Measurements from ENCODE around the gene PEX7. TPM values are rescaled to one million over a fixed set of nuclear protein-coding genes. Genes with fewer than 3 reads are reported as not detected.

PEX7 gene
- total RNA-seq, 5 donors from 2014 or later (not counting 1 experiment from before 2014, with no cell fraction given), result 4.3 to 5.5 (median 4.9) TPM

DNA sequence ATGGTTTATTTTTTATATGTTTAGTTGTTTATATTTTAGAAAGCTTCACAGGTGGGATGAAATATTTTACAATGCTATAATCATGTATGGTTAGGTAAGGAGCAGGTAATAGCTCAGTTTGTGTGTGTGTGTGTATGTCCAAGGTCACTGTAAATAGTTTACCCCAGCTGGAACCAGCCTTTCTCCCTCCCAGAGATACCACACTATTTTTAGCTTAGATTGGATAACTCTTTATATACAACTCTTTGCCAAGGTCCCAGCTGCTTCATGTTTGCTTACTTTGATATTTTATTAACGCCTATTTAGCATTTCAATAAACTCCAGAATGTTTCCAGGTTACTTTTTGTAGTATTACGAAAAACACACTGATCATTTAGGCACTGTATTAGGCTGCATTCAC is 1.8 kb upstream of the PEX7 start:
- H3K9me3 Mint-ChIP-seq, result no peaks in the 10 kb centered on the region
- no peak overlapping the region for H3K4me3 ChIP-seq (ENCODE audit: control insufficient read depth in 1 of 2, extremely low read depth in 1 of 2, low read length in 1 of 2)
- peaks cover 2 to 5% of the 10 kb centered on the region in 2 donors for H3K27me3 Mint-ChIP-seq
- 93% methylated on average over 2 of the region's 2 CpGs for WGBS (ENCODE audit: insufficient coverage)
- no peak for DNase-seq
- ATAC-seq (replicated peaks in 1 of 4), result no peak
- H3K4me1 Mint-ChIP-seq, result peaks cover 30 to 31% (median 30%) of the 10 kb centered on the region in 3 donors
- H3K36me3 Mint-ChIP-seq, result peaks cover 8% of the 10 kb centered on the region
- no peaks in the 10 kb centered on the region for H3K36me3 ChIP-seq (ENCODE audit: control insufficient read depth in 2 of 2, extremely low read depth in 1 of 2, insufficient read depth in 1 of 2, low read length in 1 of 2)
- no peak overlapping the region for H3K27ac ChIP-seq (ENCODE audit: low read length)
- no peak overlapping the region for H3K4me3 Mint-ChIP-seq
- POLR2A ChIA-PET, result no interaction called here
- no peaks in the 10 kb centered on the region for H3K9me3 ChIP-seq
- no peaks in the 10 kb centered on the region for H3K27me3 ChIP-seq (replicated peaks in 1 of 2; ENCODE audit: control insufficient read depth in 2 of 2, extremely low read depth in 1 of 2, insufficient read depth in 2 of 2, low read length in 1 of 2)
- CTCF ChIA-PET, result interaction anchor here (0.5 to 0.9 kb wide), 2 partner anchors 176 to 217 kb away, joined by 5 to 6 read pairs; no protein-coding TSS in a partner anchor
- H3K4me1 ChIP-seq (ENCODE audit: control insufficient read depth in 1 of 2, extremely low read depth in 1 of 2, insufficient read depth in 2 of 2, low read length in 2 of 2), result peaks cover 0 to 12% of the 10 kb centered on the region in 2 experiments
- H3K27ac Mint-ChIP-seq, result no peak overlapping the region

DNA sequence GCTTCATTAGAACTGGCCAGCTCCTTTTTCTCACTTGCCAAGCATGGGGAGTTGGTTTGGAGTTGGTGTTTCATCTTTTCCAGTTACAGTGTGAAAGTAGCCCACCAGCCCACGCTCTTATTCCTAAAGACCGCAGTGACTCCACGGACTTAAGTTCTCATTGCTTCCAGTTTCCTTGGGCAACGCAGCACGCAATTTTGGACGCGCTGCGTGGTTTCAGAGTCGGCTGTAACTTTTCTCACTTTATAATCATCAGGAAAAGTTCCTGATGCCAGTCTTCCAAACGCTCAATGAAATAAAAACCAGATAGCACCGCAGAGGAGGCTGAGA is 381 bp upstream of the PEX7 start:
- H3K36me3 Mint-ChIP-seq, result peaks cover 20% of the 10 kb centered on the region
- Histone ChIP-seq H3K36me3 (ENCODE audit: control insufficient read depth in 2 of 2, extremely low read depth in 1 of 2, insufficient read depth in 1 of 2, low read length in 1 of 2) (peaks cover 0 to 7% of the 10 kb centered on the region in 2 donors), H3K4me1 (ENCODE audit: control insufficient read depth in 1 of 2, extremely low read depth in 1 of 2, insufficient read depth in 2 of 2, low read length in 2 of 2) (peaks cover 0 to 12% of the 10 kb centered on the region in 2 experiments), H3K27ac (ENCODE audit: low read length) (peak overlapping the region; percentile 64), H3K27me3 (replicated peaks in 1 of 2; ENCODE audit: control insufficient read depth in 2 of 2, extremely low read depth in 1 of 2, insufficient read depth in 2 of 2, low read length in 1 of 2) (no peaks in the 10 kb centered on the region), H3K4me3 (ENCODE audit: control insufficient read depth in 1 of 2, extremely low read depth in 1 of 2, low read length in 1 of 2) (peak overlapping the region; percentile 89 to 90), H3K9me3 (no peaks in the 10 kb centered on the region)
- ChIA-PET POLR2A (interaction anchor here in 1 of 2 donors (0.6 kb wide), 1 partner anchor 1340 kb away, joined by 4 read pairs; no protein-coding TSS in a partner anchor), CTCF (interaction anchor here (0.6 to 3.3 kb wide), 8 partner anchors 28 to 396 kb away, joined by 3 to 23 read pairs (median 5); partner anchors contain the start of gene MAP3K5 (in 2 of the 2))
- peak overlapping the region; percentile 85 to 92 (median 87) for H3K4me3 Mint-ChIP-seq
- peaks cover 1 to 5% of the 10 kb centered on the region in 2 donors for H3K27me3 Mint-ChIP-seq
- H3K4me1 Mint-ChIP-seq, result peaks cover 30 to 41% (median 40%) of the 10 kb centered on the region in 3 donors
- WGBS (ENCODE audit: insufficient coverage), result 0% methylated on average over 11 of the region's 11 CpGs
- DNase-seq, result peak in 3 of 35 experiments; percentile 6 to 10 (median 8)
- H3K9me3 Mint-ChIP-seq, result no peaks in the 10 kb centered on the region
- peak overlapping the region; percentile 93 to 95 for H3K27ac Mint-ChIP-seq
- no peak for ATAC-seq (replicated peaks in 1 of 4)

GRCh38 chr6:136823128-136823660 is 802 bp downstream of the PEX7 start:
- Histone ChIP-seq H3K27me3 (replicated peaks in 1 of 2; ENCODE audit: control insufficient read depth in 2 of 2, extremely low read depth in 1 of 2, insufficient read depth in 2 of 2, low read length in 1 of 2) (no peaks in the 10 kb centered on the region), H3K4me1 (ENCODE audit: control insufficient read depth in 1 of 2, extremely low read depth in 1 of 2, insufficient read depth in 2 of 2, low read length in 2 of 2) (peaks cover 0 to 12% of the 10 kb centered on the region in 2 experiments), H3K9me3 (no peaks in the 10 kb centered on the region), H3K36me3 (ENCODE audit: control insufficient read depth in 2 of 2, extremely low read depth in 1 of 2, insufficient read depth in 1 of 2, low read length in 1 of 2) (peaks cover 0 to 8% of the 10 kb centered on the region in 2 donors), H3K4me3 (ENCODE audit: control insufficient read depth in 1 of 2, extremely low read depth in 1 of 2, low read length in 1 of 2) (peak overlapping the region; percentile 89 to 90), H3K27ac (ENCODE audit: low read length) (peak overlapping the region; percentile 75)
- ATAC-seq (replicated peaks in 1 of 4) (no peak), DNase-seq (peak in 12 of 35 experiments; percentile 1 to 26 (median 6))
- peak overlapping the region; percentile 84 to 86 for H3K27ac Mint-ChIP-seq
- ChIA-PET POLR2A (interaction anchor here in 1 of 2 donors (0.5 kb wide), 1 partner anchor 12 kb away, joined by 6 read pairs; no protein-coding TSS in a partner anchor), CTCF (interaction anchor here (0.6 to 3.3 kb wide), 6 partner anchors 20 to 179 kb away, joined by 3 to 23 read pairs (median 5); partner anchors contain the start of gene MAP3K5 (in 2 of the 2))
- WGBS (ENCODE audit: insufficient coverage), result 65% methylated on average over 29 of the region's 31 CpGs
- H3K27me3 Mint-ChIP-seq, result no peaks in the 10 kb centered on the region
- H3K4me3 Mint-ChIP-seq, result peak overlapping the region; percentile 86 to 90 (median 87)
- peaks cover 24% of the 10 kb centered on the region for H3K36me3 Mint-ChIP-seq
- H3K4me1 Mint-ChIP-seq, result peaks cover 30 to 42% (median 41%) of the 10 kb centered on the region in 3 donors
- no peaks in the 10 kb centered on the region for H3K9me3 Mint-ChIP-seq

GRCh38 chr6:136826216-136826615 is 3.8 kb downstream of the PEX7 start:
- Mint-ChIP-seq H3K4me3 (no peak overlapping the region), H3K4me1 (peaks cover 30 to 47% (median 40%) of the 10 kb centered on the region in 3 donors), H3K9me3 (peaks cover 0 to 4% (median 4%) of the 10 kb centered on the region in 3 donors), H3K27ac (no peak overlapping the region), H3K36me3 (peaks cover 46% of the 10 kb centered on the region), H3K27me3 (no peaks in the 10 kb centered on the region)
- peaks cover 0 to 12% of the 10 kb centered on the region in 2 experiments for H3K4me1 ChIP-seq (ENCODE audit: control insufficient read depth in 1 of 2, extremely low read depth in 1 of 2, insufficient read depth in 2 of 2, low read length in 2 of 2)
- DNase-seq, result no peak
- WGBS (ENCODE audit: insufficient coverage), result 100% methylated on average over 4 of the region's 6 CpGs
- CTCF ChIA-PET, result no interaction called here
- no peak for ATAC-seq (replicated peaks in 1 of 4)
- H3K4me3 ChIP-seq (ENCODE audit: control insufficient read depth in 1 of 2, extremely low read depth in 1 of 2, low read length in 1 of 2), result no peak overlapping the region
- no peaks in the 10 kb centered on the region for H3K9me3 ChIP-seq
- H3K27ac ChIP-seq (ENCODE audit: low read length), result no peak overlapping the region
- no peaks in the 10 kb centered on the region for H3K27me3 ChIP-seq (replicated peaks in 1 of 2; ENCODE audit: control insufficient read depth in 2 of 2, extremely low read depth in 1 of 2, insufficient read depth in 2 of 2, low read length in 1 of 2)
- POLR2A ChIA-PET, result no interaction called here
- peaks cover 0 to 18% of the 10 kb centered on the region in 2 donors for H3K36me3 ChIP-seq (ENCODE audit: control insufficient read depth in 2 of 2, extremely low read depth in 1 of 2, insufficient read depth in 1 of 2, low read length in 1 of 2)

GRCh38 chr6:136831873-136832562 is 9.6 kb downstream of the PEX7 start:
- H3K4me3 ChIP-seq (ENCODE audit: control insufficient read depth in 1 of 2, extremely low read depth in 1 of 2, low read length in 1 of 2), result no peak overlapping the region
- ATAC-seq (replicated peaks in 1 of 4) (no peak), DNase-seq (no peak)
- H3K36me3 ChIP-seq (ENCODE audit: control insufficient read depth in 2 of 2, extremely low read depth in 1 of 2, insufficient read depth in 1 of 2, low read length in 1 of 2), result peaks cover 0 to 25% of the 10 kb centered on the region in 2 donors
- Mint-ChIP-seq H3K4me1 (peaks cover 0 to 9% (median under 1%) of the 10 kb centered on the region in 3 donors), H3K27ac (no peak overlapping the region), H3K4me3 (no peak overlapping the region), H3K9me3 (peaks cover 0 to 20% (median 9%) of the 10 kb centered on the region in 3 donors), H3K27me3 (no peaks in the 10 kb centered on the region), H3K36me3 (peaks cover 60% of the 10 kb centered on the region)
- no peaks in the 10 kb centered on the region for H3K27me3 ChIP-seq (replicated peaks in 1 of 2; ENCODE audit: control insufficient read depth in 2 of 2, extremely low read depth in 1 of 2, insufficient read depth in 2 of 2, low read length in 1 of 2)
- no peaks in the 10 kb centered on the region for H3K9me3 ChIP-seq
- ChIA-PET CTCF (interaction anchor here in 1 of 2 donors (0.5 kb wide), 1 partner anchor 13 kb away, joined by 3 read pairs; no protein-coding TSS in a partner anchor), POLR2A (no interaction called here)
- H3K4me1 ChIP-seq (ENCODE audit: control insufficient read depth in 1 of 2, extremely low read depth in 1 of 2, insufficient read depth in 2 of 2, low read length in 2 of 2), result no peaks in the 10 kb centered on the region
- WGBS (ENCODE audit: insufficient coverage), result no CpG with 5 or more reads among the region's 1 CpG
- no peak overlapping the region for H3K27ac ChIP-seq (ENCODE audit: low read length)

DNA sequence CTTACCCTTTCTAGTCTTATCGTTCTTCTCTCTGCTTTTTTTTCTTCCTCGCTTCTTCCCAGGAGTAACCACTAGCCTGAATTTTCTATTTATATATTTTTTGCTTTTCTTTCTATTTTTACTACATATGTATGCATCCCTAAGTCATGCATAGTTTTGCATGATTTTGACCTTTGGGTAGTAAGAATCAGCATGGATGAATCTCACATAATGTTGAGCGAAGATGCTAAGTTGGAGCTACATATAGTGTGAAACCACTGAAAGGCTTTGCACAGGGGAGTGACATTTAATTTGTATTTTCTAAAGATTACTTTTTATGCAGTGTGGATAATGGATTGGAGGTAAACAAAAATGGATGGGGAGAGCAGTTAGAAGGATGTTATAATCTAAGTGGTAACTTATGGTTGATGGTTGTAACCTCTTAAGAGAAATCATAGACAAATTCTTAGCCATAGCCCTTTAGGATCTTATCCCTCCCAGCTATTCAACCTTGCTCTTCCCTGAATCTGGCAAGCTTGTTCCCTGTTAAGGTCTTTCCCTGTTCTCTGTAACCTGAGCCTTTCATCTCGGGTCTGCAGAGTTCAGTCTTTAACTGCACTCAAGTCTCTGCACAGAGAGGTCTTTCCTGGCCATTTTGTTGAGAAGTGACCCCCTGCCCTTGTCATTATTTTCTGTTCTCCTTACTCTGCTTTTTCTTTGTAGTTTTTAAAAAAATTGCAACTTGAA is 18.0 kb downstream of the PEX7 start:
- no peak overlapping the region for H3K27ac ChIP-seq (ENCODE audit: low read length)
- H3K36me3 Mint-ChIP-seq, result peaks cover 34% of the 10 kb centered on the region
- ATAC-seq (replicated peaks in 1 of 4), result no peak
- ChIA-PET CTCF (interaction anchor here in 1 of 2 donors (0.5 kb wide), 1 partner anchor 10 kb away, joined by 7 read pairs; no protein-coding TSS in a partner anchor), POLR2A (no interaction called here)
- peaks cover 2 to 6% (median 5%) of the 10 kb centered on the region in 3 donors for H3K4me1 Mint-ChIP-seq
- no peaks in the 10 kb centered on the region for H3K36me3 ChIP-seq (ENCODE audit: control insufficient read depth in 2 of 2, extremely low read depth in 1 of 2, insufficient read depth in 1 of 2, low read length in 1 of 2)
- no peaks in the 10 kb centered on the region for H3K9me3 Mint-ChIP-seq
- H3K27me3 Mint-ChIP-seq, result no peaks in the 10 kb centered on the region
- WGBS (ENCODE audit: insufficient coverage), result 94% methylated on average over 2 of the region's 4 CpGs
- no peak overlapping the region for H3K4me3 Mint-ChIP-seq
- no peak overlapping the region for H3K27ac Mint-ChIP-seq
- no peak overlapping the region for H3K4me3 ChIP-seq (ENCODE audit: control insufficient read depth in 1 of 2, extremely low read depth in 1 of 2, low read length in 1 of 2)
- no peak for DNase-seq
- H3K27me3 ChIP-seq (replicated peaks in 1 of 2; ENCODE audit: control insufficient read depth in 2 of 2, extremely low read depth in 1 of 2, insufficient read depth in 2 of 2, low read length in 1 of 2), result no peaks in the 10 kb centered on the region
- no peaks in the 10 kb centered on the region for H3K4me1 ChIP-seq (ENCODE audit: control insufficient read depth in 1 of 2, extremely low read depth in 1 of 2, insufficient read depth in 2 of 2, low read length in 2 of 2)
- no peaks in the 10 kb centered on the region for H3K9me3 ChIP-seq
